Cerebellar cortex (tissue), 1 donor: ENCODE data around the gene PORCN.

Experiments used
- DNase-seq: peaks from one replicate; pipeline ENCODE4 v3.0.0-alpha.2; 2015; ENCODE audit warnings: low spot score

Gene PORCN

DNA sequence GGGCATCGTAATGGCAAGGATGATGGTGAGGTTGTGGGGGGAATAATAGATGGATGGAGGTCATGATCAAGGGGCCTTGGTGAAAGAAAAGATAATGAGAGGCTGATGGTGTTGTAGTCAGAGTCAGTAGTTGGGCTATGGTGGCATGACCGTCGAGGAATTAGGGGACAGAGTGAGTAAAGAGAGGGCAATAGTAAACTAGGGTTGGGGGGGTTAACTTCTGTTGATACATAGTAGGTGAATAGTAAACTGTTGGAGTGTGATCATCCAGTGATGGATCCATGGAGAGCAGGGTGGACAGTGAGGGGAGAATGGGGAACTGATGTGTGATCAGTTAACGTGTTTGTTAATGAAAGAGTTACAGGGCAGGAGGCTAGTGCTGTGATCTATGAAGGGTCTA, 31.9 kb upstream of the PORCN start:
- no peak for DNase-seq

DNA sequence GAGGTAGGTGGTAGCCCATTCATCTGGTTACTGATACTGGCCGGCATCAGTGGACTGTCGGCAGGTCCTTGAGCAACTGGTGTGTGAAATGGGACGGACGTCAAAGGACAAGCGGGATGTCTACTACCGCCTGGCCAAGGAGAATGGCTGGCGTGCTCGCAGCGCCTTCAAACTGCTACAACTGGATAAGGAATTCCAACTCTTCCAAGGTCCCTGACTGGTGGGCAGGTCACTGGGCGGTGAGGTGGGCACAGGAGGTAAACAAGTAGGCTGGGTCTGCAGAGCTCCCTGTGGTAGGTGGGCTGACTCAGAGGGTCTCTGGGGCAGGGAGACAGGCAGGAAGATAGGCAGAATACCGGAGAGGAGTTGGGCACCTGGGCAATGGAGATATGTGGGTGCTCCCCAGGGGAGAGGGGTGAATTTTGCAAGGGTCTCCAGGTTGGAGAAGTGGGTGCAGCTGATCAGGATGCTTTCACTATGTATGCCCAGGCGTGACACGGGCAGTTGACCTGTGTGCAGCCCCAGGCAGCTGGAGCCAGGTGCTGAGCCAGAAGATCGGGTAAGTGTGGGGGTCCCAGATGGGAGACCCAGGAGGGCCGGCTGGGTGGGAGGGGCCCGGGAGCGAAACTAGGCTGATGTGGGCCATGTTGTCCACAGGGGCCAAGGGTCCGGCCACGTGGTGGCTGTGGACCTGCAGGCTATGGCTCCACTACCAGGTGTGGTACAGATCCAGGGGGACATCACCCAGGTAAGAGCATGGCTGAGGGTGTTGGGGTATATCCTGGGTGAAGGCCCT, 30.6 kb upstream of the PORCN start:
- DNase-seq: no peak

DNA sequence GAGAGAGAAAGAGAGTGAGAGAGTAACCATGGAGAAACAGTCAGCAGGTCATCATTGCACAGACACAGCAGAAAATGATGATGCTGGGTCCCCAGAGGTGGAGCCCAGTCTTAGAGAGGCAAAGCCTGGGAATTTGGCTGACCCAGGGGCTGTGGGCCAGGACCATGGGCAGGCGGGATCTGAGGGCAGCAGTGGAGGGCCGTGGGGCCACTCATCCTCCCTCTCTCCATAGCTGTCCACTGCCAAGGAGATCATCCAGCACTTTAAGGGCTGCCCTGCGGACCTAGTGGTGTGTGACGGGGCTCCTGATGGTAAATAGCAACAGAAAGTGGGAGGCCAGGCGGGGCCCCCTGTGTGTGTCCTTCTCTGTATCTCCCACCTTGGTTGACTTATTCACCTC, 30.0 kb upstream of the PORCN start:
- no peak for DNase-seq

GRCh38 chrX:48480142-48480541, 28.6 kb upstream of the PORCN start:
- DNase-seq: no peak

DNA sequence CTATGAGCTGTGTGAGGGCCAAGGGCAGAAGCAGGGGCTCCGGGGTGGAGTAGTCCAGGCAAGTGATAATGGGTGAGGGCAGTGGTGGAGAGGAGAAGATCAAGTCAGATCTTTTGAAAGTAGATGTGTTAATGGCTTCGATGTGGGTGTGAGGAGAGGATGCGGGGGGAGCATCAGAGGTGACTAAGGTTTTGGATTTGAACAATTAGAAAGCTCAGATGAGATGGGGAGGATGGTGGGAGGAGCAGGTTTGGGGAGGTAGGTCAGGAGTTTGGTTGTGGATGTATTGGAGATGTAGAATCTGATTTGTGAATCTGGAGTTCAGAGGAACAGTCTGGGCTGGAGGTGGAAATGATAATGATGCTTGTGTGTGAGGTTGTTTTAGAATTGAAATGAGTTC, 28.2 kb upstream of the PORCN start:
- DNase-seq: no peak

- DNase-seq: no peak
These were observed 26.3 kb upstream of the PORCN start for GRCh38 chrX:48482526-48482925.

DNA sequence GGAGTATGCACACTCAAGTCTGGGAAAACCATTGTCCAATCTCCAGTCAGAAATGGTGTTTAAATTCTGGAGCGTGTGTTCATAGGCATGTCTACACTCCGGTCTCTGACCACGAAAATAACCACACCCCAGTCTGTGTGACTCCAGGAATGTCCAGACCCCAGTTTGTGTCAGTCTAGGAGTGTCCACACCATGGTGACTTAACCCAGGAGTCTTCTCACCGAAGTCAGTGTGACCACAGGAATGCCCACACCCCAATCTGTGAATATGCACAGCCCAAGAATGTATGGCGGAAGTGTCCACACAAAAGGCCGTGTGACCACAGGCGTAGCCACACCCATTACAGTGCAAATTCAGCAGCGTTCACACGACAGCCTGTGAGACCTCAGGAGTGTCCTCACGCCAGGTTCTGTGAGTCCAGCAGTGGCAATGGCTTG, 21.4 kb upstream of the PORCN start:
- no peak for DNase-seq

DNA sequence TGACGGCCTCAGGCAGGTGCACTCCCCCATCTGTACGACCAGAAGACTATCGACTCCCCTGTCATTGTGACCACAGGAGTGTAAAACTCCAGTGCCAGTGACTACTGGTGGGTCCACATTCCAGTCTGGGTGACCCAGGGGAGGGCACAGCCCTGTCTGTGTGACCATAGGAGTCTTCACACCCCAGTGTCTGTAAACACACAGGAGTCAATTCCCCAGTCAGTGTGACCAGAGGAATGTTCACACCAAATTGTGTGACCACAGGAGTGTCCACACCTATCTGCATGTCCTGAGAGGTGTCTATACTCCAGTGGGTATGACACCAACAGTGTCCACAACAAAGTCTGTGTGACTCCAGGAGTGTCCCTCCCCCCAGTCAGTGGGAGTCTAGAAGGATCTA, 20.8 kb upstream of the PORCN start:
- no peak for DNase-seq

- no peak for DNase-seq
These were observed 19.5 kb upstream of the PORCN start for GRCh38 chrX:48489296-48489695.

DNA sequence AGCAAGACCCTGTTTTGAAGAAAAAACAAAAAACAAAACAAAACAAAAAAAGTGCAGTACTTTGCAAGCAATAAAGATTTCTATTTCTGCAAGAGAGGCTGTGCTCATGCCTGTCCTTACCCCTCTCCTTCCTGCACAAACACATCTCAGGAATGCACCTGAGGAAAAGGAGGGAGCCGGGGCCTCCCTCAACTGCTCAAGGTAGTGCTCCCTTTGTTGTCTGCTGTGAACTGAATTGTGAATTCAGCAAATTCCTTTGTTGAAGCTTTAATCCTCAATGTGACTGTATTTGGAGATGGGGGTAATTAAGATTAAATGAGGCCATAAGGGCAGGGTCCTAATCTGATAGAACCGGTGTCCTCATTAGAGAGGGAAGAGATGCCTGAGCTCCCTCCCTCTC, 18.9 kb upstream of the PORCN start:
- no peak for DNase-seq

DNA sequence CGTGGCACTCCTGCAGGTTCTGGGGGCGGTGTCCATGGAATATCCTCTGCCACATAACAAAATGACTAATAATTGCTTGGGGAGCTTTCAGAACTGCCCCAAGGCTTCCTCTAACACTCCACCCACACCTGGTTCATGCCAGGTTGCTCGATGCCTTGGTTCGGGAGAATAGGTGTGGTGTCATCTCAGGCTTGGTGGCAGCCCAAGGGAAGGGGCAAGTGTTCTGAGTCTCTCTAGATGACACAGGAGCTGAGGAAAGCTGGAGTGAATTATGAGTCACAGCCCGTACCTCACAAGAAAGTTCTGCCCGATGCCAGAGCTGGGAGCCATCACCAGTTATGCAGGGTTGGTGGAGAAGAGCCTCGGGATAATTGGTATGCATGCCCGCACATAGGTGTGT, 18.1 kb upstream of the PORCN start:
- no peak for DNase-seq

DNA sequence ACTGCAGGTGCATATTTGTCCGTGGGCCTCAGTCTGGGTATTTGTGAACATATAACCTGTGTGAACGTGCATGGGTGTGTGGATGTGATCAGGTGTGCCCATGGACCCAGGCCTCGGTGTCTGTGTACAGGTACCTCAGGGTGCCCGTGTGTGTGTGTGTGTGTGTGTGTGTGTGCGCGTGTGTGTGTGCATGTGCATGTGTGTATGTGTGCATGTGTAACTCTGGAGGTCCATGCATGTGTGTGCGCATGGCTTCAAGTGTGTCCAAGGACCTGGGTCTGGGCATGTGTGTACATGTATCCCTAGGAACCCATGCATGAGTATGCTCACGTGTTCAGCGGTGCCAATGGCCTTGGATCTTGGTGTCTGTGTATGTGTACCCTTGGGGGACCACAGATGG, 17.0 kb upstream of the PORCN start:
- DNase-seq: no peak

DNA sequence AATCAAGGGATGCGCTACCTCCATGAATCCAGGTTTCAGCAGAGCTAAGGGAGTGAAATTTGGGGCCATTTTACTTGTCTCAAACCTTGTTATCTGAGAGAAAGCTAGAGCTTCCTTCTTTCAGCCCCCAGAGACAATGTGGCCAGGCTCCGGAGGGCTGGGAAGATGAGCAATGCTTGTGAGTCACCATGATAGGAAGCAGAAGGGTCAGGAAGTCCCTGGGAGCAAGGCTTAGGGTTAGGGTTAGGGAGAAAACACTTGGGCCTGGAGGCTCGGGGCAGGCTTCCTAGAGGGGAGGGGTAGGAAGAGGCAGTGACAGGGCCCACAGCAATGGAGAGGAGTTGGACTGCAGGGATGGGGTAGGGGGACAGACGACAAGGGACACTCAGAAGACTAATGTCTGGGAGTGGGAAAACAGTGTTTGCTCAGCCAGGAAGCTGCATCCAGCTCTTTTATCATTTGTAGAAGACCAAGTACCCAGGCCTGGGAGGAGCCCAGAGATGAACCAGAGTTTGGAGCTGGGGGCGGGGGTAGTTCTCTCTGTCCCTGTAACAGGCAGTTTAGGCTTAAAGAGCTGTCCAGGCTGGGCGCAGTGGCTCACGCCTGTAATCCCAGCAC, 16.4 kb upstream of the PORCN start:
- DNase-seq: no peak

GRCh38 chrX:48493890-48494364, 14.9 kb upstream of the PORCN start:
- DNase-seq: peak; percentile 35

- no peak for DNase-seq
These were observed 12.1 kb upstream of the PORCN start for GRCh38 chrX:48496660-48497059.

- DNase-seq: peak; percentile 38
These were observed 10.9 kb upstream of the PORCN start for GRCh38 chrX:48497871-48498270.

DNA sequence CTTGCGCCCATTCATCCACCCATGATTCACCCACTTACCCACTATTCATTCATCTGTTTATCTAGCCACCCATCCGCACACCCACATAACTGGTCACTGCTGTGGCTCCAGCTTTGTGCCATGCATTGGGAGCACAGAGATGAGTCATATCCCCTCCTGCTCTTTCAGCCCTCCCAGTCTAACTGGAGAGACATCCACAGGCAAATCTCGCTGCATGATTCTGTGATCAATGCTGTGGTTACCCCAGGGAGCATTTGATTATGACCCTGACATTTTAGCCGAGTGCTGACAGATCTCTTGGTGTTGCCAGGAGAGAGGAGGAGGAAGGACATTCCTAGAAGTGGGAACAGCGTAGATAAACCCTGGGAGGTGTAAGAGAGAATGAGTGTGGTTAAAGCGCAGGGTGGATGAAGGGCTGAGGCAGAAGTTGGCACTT, 10.4 kb upstream of the PORCN start:
- DNase-seq: no peak

- DNase-seq: no peak
These were observed 4.5 kb upstream of the PORCN start for GRCh38 chrX:48504261-48504660.

DNA sequence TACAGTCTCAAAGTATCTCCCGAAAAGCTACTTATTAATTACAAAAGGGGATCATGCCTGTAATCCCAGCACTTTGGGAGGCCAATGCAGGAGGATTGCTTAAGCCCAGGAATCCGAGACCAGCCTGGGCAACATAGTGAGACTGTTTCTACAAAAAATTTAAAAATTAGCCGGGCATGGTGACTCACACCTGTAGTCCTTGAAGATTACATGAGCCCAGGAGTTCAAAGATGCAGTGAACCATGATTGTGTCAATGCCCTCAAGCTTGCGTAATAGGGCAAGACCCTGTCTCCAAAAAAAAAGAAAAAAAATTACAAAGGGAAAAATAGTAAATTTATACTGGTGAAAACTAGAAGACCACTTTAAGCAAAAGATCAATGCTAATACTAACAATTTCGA, 3.3 kb upstream of the PORCN start:
- no peak for DNase-seq

DNA sequence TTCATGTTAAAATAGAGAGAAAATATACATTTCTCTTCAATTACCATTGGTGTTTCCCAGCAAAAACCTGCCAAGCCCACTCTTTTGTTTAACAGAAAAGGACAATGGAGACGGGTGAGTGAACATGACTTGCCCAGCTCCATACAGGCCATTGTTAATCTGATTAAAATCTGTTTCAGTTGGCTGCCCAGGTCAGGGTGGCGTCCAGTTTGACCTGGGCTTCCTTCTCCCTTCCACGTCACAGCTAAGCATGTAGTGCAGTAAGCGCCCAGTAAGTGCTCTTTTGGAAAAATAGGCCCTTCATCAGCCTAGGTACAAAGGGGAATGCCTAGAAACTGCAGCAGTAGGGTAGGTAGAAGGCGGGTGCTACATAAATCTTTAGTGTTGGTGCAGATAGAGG, 1.5 kb upstream of the PORCN start:
- DNase-seq: no peak

- DNase-seq: no peak
These were observed 426 bp downstream of the PORCN start for GRCh38 chrX:48509245-48509590.

- peak; percentile 18 for DNase-seq
These were observed 827 bp downstream of the PORCN start for GRCh38 chrX:48509619-48510018.

GRCh38 chrX:48511560-48511959, 2.8 kb downstream of the PORCN start:
- DNase-seq: peak; percentile 19
